HepG2 (cell line): ENCODE data around the gene ZC3H15.

Experiments used
- ARHGAP35 ChIP-seq: sonication (generic); formaldehyde crosslinking; IDR thresholded peaks from 2 replicates; pipeline ENCODE4 v1.9.0; 2022; ENCODE audit warnings: mild to moderate bottlenecking, inconsistent platforms, moderate library complexity, missing genetic modification reagents, borderline replicate concordance
- CTCF ChIP-seq: sonication (generic); formaldehyde crosslinking; IDR thresholded peaks from 2 replicates; pipeline ENCODE4 v1.5.0; 2020; ENCODE audit warnings: mild to moderate bottlenecking, missing genetic modification reagents, moderate library complexity
- DR1 ChIP-seq: sonication (generic); formaldehyde crosslinking; IDR thresholded peaks from 2 replicates; pipeline ENCODE4 v1.8.0; 2021; ENCODE audit warnings: mild to moderate bottlenecking, missing genetic modification reagents, inconsistent platforms
- ELK4 ChIP-seq: sonication (generic); formaldehyde crosslinking; IDR thresholded peaks from 2 replicates; pipeline ENCODE4 v1.9.0; 2021; ENCODE audit warnings: missing genetic modification reagents, borderline replicate concordance
- MLXIP ChIP-seq: sonication (generic); formaldehyde crosslinking; IDR thresholded peaks from 2 replicates; pipeline ENCODE4 v1.9.0; 2021; ENCODE audit warnings: missing genetic modification reagents, borderline replicate concordance
- MTERF4 ChIP-seq: sonication (generic); formaldehyde crosslinking; IDR thresholded peaks from 2 replicates; pipeline ENCODE4 v1.8.0; 2023; ENCODE audit warnings: mild to moderate bottlenecking, missing genetic modification reagents
- MTF1 ChIP-seq: sonication (generic); formaldehyde crosslinking; IDR thresholded peaks from 2 replicates; pipeline ENCODE4 v1.5.0; 2020; ENCODE audit warnings: missing genetic modification reagents
- PCBP1 ChIP-seq: fragments of 200-400 bp; formaldehyde crosslinking; IDR thresholded peaks from 2 replicates; pipeline ENCODE4 v1.6.1; 2017; ENCODE audit warnings: mild to moderate bottlenecking, low read depth, low read length, borderline replicate concordance
- SRF ChIP-seq: IDR thresholded peaks from 2 replicates; pipeline ENCODE4 v1.6.1; 2011; ENCODE audit warnings: mild to moderate bottlenecking, low read depth, low read length, moderate library complexity
- STAT5B ChIP-seq: sonication (generic); formaldehyde crosslinking; IDR thresholded peaks from 2 replicates; pipeline ENCODE4 v1.4.0; 2020; ENCODE audit warnings: missing genetic modification reagents
- YY1 ChIP-seq: IDR thresholded peaks from 2 replicates; pipeline ENCODE4 v1.6.1; 2011; ENCODE audit warnings: low read length, low read depth, moderate library complexity, mild to moderate bottlenecking; ENCODE audit not compliant: insufficient read depth, insufficient replicate concordance
- ZIK1 ChIP-seq: sonication (generic); formaldehyde crosslinking; IDR thresholded peaks from 2 replicates; pipeline ENCODE4 v1.5.0; 2020; ENCODE audit warnings: mild to moderate bottlenecking, low read depth, missing genetic modification reagents, borderline replicate concordance
- ZNF879 ChIP-seq: sonication (generic); formaldehyde crosslinking; IDR thresholded peaks from 2 replicates; pipeline ENCODE4 v1.8.1; 2023; ENCODE audit warnings: missing genetic modification reagents
- ZSCAN21 ChIP-seq: sonication (generic); formaldehyde crosslinking; IDR thresholded peaks from 2 replicates; pipeline ENCODE4 v1.8.0; 2022; ENCODE audit warnings: mild to moderate bottlenecking, missing genetic modification reagents, moderate library complexity, borderline replicate concordance

- TF ChIP-seq STAT5B = no peak
- TF ChIP-seq ZNF879 (CRISPR knock-in tag) = no peak
- no peak for TF ChIP-seq MTERF4 (CRISPR knock-in tag)
- no peak for TF ChIP-seq ELK4 (CRISPR knock-in tag)
- TF ChIP-seq ZSCAN21 = no peak
- no peak for TF ChIP-seq ZIK1 (CRISPR knock-in tag)
- TF ChIP-seq MLXIP (CRISPR knock-in tag) = no peak
- no peak for TF ChIP-seq SRF
- TF ChIP-seq MTF1 (CRISPR knock-in tag) = no peak
- no peak for TF ChIP-seq YY1
- no peak for TF ChIP-seq DR1 (CRISPR knock-in tag)
- TF ChIP-seq ARHGAP35 (CRISPR knock-in tag) = no peak
- no peak for TF ChIP-seq PCBP1
- no peak for TF ChIP-seq CTCF (CRISPR knock-in tag)
Measured at GRCh38 chr2:186508263-186508662, 22.2 kb downstream of the ZC3H15 start.
